Nephron progenitor cell (in vitro differentiated cells): ENCODE measurements around the gene ERV3-1.
"Not testable (repeated sequence)": the region's sequence is repeated elsewhere in the genome, so short reads cannot be mapped to it uniquely, and the experiment has no call there.

Source experiments
- DNase-seq: peaks from one replicate; pipeline ENCODE4 v3.0.0; 2021
- H3K27ac Mint-ChIP-seq: 2 replicates; pipeline ENCODE4 v1.8.0; 2021; ENCODE audit warnings: mild to moderate bottlenecking, moderate library complexity, mixed read lengths
- H3K27me3 Mint-ChIP-seq: 2 replicates; pipeline ENCODE4 v1.8.0; 2021; ENCODE audit warnings: mild to moderate bottlenecking, low read depth, mixed read lengths; ENCODE audit not compliant: poor library complexity
- H3K36me3 Mint-ChIP-seq: 2 replicates; pipeline ENCODE4 v1.8.0; 2021; ENCODE audit warnings: low read depth, mixed read lengths
- H3K4me1 Mint-ChIP-seq: 2 replicates; pipeline ENCODE4 v1.8.0; 2021; ENCODE audit warnings: mixed read lengths
- H3K4me3 Mint-ChIP-seq: 2 replicates; pipeline ENCODE4 v1.8.0; 2021; ENCODE audit warnings: mild to moderate bottlenecking, moderate library complexity, mixed read lengths
- H3K9me3 Mint-ChIP-seq: 2 replicates; pipeline ENCODE4 v1.8.0; 2021; ENCODE audit warnings: mild to moderate bottlenecking, moderate library complexity, mixed read lengths
- TF ChIP-seq, protein P1 (sequence below): fragments of 200-600 bp; sonication (generic); IDR thresholded peaks from 2 replicates; pipeline ENCODE4 v1.5.0; 2021; ENCODE audit warnings: antibody characterized with exemption

ERV3-1 gene, protein sequence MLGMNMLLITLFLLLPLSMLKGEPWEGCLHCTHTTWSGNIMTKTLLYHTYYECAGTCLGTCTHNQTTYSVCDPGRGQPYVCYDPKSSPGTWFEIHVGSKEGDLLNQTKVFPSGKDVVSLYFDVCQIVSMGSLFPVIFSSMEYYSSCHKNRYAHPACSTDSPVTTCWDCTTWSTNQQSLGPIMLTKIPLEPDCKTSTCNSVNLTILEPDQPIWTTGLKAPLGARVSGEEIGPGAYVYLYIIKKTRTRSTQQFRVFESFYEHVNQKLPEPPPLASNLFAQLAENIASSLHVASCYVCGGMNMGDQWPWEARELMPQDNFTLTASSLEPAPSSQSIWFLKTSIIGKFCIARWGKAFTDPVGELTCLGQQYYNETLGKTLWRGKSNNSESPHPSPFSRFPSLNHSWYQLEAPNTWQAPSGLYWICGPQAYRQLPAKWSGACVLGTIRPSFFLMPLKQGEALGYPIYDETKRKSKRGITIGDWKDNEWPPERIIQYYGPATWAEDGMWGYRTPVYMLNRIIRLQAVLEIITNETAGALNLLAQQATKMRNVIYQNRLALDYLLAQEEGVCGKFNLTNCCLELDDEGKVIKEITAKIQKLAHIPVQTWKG

DNA sequence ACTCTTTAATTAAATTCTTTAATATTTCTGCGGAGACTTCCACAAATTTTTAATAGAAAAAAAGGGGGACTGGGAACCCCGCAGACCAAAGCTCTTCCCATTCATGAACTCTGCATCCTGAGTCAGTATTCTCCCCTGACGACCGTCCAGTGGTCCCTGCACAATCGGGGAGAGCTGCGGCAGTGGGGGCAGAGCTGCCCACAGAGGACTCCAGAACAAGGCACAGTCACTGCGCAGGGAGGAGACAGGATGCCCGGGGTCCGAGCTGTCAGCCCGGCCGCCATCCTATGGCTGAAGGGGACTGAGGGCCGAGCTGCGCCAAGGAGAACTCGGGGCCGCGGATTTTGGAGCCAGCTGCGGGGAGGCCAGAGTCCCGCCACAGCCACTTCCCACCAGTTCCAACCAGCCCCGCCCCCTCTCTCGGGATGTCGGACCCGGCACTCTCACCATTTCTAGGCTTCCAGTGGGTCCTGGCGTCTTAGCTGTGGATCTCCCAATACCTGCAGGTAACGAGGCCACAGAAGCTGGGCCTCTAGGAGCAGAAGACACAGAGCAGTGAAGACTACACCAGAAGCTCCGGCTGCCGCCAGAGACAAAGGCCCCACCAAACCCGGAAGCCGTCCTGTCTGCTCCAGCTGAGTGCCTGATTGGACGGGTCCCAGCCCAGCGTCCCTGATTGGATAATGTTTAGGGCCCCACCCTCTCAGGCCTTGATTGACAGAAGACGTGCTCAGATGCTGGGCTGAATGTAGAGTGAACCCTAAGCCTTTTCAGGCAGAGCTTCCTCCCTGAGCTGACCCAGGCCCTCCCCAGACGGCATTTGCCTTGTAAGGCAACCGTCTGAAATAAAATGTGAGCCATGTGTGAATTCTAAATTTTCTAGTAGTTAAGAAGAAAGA is at the start of gene ERV3-1:
Gene ERV3-1, minus strand, starts transcription at position 594 of the 899 bp plus-strand sequence. CDS start 13,661 bp downstream, outside the sequence.
- no peaks in the 10 kb centered on the region for H3K27me3 Mint-ChIP-seq
- TF ChIP-seq, protein P1, sequence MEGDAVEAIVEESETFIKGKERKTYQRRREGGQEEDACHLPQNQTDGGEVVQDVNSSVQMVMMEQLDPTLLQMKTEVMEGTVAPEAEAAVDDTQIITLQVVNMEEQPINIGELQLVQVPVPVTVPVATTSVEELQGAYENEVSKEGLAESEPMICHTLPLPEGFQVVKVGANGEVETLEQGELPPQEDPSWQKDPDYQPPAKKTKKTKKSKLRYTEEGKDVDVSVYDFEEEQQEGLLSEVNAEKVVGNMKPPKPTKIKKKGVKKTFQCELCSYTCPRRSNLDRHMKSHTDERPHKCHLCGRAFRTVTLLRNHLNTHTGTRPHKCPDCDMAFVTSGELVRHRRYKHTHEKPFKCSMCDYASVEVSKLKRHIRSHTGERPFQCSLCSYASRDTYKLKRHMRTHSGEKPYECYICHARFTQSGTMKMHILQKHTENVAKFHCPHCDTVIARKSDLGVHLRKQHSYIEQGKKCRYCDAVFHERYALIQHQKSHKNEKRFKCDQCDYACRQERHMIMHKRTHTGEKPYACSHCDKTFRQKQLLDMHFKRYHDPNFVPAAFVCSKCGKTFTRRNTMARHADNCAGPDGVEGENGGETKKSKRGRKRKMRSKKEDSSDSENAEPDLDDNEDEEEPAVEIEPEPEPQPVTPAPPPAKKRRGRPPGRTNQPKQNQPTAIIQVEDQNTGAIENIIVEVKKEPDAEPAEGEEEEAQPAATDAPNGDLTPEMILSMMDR = no peak
- peak within 1 kb of the TSS; percentile 100 for H3K27ac Mint-ChIP-seq
- peak within 1 kb of the TSS; percentile 98 for H3K4me3 Mint-ChIP-seq
- H3K4me1 Mint-ChIP-seq = peaks cover 19% of the 10 kb centered on the region
- peaks cover 56% of the 10 kb centered on the region for H3K9me3 Mint-ChIP-seq
- H3K36me3 Mint-ChIP-seq = peaks cover 54% of the 10 kb centered on the region
- DNase-seq = peak; percentile 85

DNA sequence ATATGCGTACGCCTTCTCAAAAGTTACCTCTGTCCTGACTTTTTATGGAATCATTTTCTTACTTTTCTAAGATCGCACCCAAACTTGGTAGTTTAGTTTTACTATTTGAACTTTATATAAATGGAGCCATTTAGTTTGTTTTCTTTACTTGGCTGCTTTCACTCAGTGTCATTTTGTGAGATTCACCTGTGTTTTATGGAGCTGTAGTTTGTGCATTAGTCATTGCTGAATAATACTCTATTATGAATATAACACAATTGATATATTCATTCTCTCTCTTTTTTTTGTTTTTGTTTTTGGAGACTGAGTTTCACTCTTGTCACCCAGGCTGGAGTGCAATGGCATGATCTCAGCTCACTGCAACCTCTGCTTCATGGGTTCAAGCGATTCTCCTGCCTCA is 49.3 kb upstream of the ERV3-1 start:
- DNase-seq, H3K4me1 Mint-ChIP-seq, H3K27me3 Mint-ChIP-seq, H3K4me3 Mint-ChIP-seq, H3K27ac Mint-ChIP-seq: not testable (repeated sequence)
- H3K9me3 Mint-ChIP-seq = peaks cover 27% of the 10 kb centered on the region
- H3K36me3 Mint-ChIP-seq = peaks cover 74% of the 10 kb centered on the region

DNA sequence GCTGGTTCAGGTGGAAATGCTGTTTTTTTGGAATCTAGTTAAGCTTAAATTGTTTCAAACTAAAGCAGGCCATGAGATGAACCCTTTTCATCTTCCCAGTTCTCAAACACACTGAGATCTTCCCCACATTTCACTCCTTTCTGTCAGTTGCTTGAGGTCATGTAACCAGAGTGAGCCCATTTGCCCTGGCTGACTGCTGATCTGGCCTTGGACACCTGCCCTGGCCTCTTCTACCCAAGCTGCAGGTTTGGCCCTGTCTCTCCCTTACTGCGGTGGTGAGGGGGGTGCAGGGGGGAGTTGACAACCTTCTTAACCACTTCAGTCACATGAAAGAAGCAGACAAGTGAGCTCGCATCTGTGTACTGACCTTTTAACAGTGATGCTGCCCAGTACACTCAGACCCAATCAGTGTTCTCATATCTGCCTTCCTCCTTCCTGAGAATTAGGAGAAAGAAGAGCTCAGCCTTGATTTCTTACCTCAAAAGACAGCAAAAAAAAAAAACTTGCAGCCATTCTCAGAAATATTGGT is 48.0 kb upstream of the ERV3-1 start:
- not testable (repeated sequence) for H3K4me3 Mint-ChIP-seq, H3K27me3 Mint-ChIP-seq, H3K27ac Mint-ChIP-seq, H3K4me1 Mint-ChIP-seq, DNase-seq
- Mint-ChIP-seq H3K9me3 (peaks cover 38% of the 10 kb centered on the region), H3K36me3 (peaks cover 76% of the 10 kb centered on the region)

DNA sequence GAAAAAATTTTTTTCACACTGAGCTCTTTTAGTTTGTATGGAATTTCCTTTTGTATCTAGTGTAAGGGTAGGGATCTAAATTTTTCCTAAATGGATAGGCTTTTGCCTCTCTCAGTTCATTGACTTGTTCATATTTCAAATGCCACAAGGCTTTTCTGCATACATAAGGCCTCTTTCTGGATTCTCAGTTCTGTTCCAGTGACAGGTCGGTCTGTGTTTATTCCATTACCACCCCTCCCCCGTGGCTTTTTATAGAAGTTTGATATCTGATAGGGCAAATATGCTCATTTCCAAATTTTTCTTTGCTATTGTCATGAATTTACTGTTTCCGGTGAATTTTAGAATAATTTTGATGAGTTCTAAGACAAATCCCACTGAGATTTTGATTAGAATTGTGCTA is 45.2 kb upstream of the ERV3-1 start:
- not testable (repeated sequence) for H3K27ac Mint-ChIP-seq, H3K4me1 Mint-ChIP-seq, H3K27me3 Mint-ChIP-seq, DNase-seq, H3K4me3 Mint-ChIP-seq
- H3K36me3 Mint-ChIP-seq = peaks cover 60% of the 10 kb centered on the region
- H3K9me3 Mint-ChIP-seq = peaks cover 32% of the 10 kb centered on the region

DNA sequence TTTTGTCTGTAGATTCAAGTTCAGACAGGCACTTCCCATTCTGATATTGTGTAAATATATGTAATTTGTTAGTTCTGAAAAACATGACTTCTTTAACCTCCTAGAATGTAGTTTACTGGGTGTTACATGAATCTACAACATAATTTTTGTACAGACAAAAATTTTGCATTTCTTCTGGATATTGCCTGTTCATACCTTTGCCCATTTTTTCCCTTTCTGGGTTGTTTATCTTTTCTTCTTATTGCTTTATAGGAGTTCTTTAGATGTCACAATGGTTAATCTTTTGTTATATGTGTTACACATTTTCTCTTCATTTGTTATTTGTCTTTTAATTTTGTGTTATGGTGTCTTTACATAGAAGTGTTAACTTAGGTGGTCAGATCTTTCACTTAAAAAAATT is 44.7 kb upstream of the ERV3-1 start:
- H3K4me1 Mint-ChIP-seq, H3K4me3 Mint-ChIP-seq, H3K27me3 Mint-ChIP-seq, H3K27ac Mint-ChIP-seq, DNase-seq: not testable (repeated sequence)
- Mint-ChIP-seq H3K36me3 (peaks cover 60% of the 10 kb centered on the region), H3K9me3 (peaks cover 32% of the 10 kb centered on the region)

DNA sequence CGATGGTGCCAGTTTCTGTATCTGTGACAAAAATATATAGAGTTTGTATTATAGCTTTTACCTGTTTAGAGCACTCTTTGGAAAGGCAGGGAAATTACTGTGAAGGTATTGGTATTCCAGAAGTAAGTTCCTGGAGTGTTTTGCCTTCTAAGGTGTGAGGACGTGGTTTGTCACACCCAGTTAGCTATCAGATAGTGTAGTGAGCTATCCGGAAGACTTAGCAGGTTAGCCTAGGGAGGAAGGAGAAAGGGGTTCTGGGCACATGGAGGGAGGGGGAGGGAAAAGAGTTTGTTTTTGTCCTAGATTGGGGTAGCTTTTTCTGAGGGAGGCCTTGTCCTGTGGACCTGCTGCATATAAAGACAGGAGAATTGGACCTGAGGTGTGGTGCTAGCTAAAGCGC is 39.8 kb upstream of the ERV3-1 start:
- H3K27ac Mint-ChIP-seq, H3K27me3 Mint-ChIP-seq, H3K4me3 Mint-ChIP-seq, H3K4me1 Mint-ChIP-seq, DNase-seq: not testable (repeated sequence)
- Mint-ChIP-seq H3K36me3 (peaks cover 39% of the 10 kb centered on the region), H3K9me3 (peaks cover 16% of the 10 kb centered on the region)

DNA sequence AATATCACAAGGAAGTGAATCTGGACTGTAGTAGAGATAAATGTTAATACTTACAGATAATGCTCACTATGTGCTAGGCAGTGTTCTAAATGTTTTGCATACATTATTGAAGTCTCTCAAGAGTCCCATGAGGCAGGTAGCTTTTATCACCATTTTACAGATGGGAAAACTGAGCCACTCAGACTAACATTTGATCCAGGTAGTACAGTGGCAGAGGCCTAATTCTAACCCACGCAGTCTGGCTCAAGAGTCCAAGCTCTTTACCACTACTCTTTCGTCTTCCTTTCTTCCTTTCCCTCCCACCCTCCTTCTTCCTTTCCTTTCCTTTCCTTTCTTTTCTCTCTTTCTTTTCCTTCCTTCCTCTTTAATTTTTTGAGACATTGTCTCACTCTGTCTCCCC is 39.1 kb upstream of the ERV3-1 start:
- H3K27ac Mint-ChIP-seq, H3K27me3 Mint-ChIP-seq, H3K9me3 Mint-ChIP-seq, H3K4me1 Mint-ChIP-seq, H3K4me3 Mint-ChIP-seq, DNase-seq: not testable (repeated sequence)
- H3K36me3 Mint-ChIP-seq = peaks cover 32% of the 10 kb centered on the region

DNA sequence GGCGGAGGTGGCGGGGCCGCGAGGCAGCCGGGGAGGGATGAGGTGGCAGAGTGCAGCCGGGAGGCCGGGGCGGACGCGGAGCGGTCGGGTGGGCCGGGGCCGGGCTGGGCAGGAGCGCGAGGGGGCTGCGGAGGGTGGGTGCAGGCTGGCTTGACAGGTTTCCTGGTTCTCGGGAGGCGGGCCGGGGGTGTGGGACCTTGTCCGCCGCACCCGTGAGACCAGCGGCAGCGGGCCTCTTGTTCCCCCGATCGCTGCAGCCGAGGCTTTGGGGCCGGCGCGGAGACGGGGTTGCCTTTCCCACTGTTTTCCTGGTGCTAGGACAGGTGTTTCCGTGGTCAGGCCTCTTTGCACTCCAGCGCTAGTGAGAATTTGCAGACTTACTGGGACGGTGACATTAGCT is 32.3 kb upstream of the ERV3-1 start:
- H3K27me3 Mint-ChIP-seq, H3K9me3 Mint-ChIP-seq, H3K36me3 Mint-ChIP-seq: not testable (repeated sequence)
- peak; percentile 62 for DNase-seq
- Mint-ChIP-seq H3K27ac (peak overlapping the region; percentile 82), H3K4me1 (peaks cover 15% of the 10 kb centered on the region), H3K4me3 (peak overlapping the region; percentile 94)
